ENCODE data around the gene MARVELD3.

Gene MARVELD3

DNA sequence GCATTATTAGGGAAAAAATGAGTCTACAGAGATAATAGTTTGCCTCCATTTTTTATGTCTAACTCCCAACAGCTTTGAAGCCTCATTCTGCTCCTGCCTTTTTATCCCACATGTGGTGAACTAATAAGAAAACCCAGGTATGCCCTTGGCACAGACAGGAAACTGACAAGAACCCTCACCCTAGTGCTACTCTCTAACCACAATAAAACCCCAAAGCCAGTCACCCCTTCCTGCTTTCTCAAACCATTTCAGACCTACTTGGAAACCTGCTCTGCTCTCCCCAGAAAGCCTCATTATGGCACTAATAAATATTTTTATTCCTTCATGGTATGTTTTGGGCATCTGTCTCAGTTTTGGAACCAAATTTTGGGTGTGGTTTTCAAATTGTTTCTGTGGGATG, 3.9 kb upstream of the MARVELD3 start:
- TF ChIP-seq, protein P1, sequence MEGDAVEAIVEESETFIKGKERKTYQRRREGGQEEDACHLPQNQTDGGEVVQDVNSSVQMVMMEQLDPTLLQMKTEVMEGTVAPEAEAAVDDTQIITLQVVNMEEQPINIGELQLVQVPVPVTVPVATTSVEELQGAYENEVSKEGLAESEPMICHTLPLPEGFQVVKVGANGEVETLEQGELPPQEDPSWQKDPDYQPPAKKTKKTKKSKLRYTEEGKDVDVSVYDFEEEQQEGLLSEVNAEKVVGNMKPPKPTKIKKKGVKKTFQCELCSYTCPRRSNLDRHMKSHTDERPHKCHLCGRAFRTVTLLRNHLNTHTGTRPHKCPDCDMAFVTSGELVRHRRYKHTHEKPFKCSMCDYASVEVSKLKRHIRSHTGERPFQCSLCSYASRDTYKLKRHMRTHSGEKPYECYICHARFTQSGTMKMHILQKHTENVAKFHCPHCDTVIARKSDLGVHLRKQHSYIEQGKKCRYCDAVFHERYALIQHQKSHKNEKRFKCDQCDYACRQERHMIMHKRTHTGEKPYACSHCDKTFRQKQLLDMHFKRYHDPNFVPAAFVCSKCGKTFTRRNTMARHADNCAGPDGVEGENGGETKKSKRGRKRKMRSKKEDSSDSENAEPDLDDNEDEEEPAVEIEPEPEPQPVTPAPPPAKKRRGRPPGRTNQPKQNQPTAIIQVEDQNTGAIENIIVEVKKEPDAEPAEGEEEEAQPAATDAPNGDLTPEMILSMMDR (IDR thresholded peaks at IDR 0.05): no peak

DNA sequence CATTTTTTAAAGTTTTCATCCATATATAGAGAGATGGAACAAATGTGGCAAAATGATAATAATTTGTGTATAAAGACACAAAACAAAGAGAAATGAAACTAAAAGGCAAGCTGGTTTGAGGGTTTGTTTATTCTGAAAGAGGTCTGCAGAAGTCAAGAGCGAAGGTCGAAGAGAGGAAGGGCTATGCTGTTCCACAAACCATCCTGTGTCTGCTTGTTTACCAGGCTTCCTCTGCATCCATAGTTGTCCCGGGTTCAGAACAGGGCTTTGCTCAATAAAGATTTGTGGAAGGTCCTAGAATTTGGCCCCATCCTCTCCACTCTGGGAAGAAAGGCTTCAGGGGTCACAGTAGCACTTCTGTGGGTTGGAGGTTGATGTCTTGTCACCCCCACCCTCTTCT, 2.4 kb upstream of the MARVELD3 start:
- TF ChIP-seq, protein P1 (IDR thresholded peaks at IDR 0.05): no peak

DNA sequence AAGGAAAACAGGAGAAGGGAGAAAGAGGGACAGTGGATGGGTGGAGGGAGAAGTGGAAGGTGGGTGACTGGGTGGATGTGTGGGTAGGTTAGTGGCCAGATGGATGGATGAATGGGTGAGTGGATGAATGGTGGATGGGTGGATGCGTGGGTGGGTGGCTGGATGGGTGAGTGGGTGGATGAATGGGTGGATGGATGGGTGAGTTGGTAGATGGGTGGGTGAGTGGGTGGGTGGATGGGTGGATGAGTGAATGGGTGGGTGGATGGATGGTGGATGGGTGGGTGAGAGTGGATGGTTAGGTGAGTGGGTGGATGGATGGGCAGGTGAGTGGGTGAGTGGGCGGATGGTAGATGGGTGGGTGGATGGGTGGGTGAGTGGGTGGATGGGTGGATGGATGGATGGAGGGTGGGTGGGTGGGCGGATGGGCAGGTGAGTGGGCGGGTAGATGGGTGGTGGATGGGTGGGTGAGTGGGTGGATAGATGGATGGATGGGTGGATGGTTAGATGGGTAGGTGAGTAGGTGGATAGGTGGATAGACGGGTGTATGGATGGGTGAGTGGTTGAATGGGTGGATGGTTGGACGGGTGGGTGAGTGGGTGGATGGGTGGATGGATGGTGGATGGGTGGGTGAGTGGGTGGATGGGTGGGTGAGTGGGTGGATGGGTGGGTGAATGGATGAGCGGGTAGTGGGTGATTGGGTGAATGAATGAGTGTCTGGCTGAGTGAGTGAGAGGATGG, 702 bp upstream of the MARVELD3 start:
- TF ChIP-seq, protein P1 (IDR thresholded peaks at IDR 0.05): no peak

DNA sequence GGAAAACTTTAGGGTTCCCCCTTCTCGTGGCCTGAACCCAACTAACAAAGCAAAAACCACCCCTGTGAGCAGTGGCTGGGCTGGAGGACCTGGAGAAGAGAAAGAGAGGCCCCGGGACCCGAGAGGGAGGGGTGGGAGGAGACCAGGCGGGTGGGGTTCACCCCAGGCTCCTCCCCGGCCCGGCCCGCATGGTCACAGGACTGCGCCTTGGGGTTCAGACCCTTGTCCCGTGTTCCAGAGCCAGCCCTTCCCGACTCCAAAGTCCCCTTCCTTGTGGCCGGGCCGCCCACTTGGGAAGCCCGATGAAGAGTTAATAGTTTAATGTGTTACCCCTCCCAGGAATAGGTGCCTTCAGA, 852 bp downstream of the MARVELD3 start:
- TF ChIP-seq, protein P1 (IDR thresholded peaks at IDR 0.05): no peak

DNA sequence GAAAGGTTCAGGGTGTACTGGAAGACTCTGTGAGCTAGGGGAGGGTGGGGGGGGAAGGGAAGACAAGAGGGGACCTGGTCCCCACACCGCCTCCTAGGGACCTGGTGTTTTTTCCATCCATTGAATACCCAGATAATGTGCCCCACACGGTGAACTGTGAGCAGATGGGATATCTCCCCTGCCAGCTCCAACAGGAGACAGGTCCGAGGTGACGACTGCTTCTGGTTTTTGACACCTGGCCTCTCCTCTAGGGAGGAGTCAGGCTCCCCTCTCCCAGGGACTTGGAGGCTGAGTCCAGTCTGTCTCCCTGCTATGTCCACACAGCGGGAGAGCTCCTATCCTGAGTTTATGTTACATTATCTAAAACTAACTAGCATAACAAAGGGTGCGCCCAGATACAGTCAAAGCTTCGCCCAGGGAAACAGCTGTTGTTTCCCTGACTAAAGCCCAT, 1.8 kb downstream of the MARVELD3 start:
- TF ChIP-seq, protein P1 (IDR thresholded peaks at IDR 0.05): no peak

DNA sequence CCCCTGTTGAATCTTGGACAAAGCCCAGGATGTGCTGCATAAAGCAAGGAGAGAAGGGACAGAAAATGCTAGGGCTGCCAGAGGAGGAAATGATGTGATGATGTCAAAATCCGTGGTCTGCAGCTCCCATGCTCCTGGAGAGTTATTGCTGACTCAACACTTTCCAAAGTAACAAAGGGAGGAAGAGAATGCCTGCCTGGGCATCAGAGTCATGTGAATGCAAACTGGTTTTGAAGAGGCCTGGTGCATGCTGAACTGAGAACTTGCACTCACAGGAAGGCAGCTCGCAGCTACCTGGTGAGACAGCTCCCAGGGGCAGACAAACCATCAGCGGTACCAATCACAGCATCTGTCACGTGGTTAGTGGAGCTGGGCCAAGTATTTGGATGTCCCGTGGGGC, 2.8 kb downstream of the MARVELD3 start:
- TF ChIP-seq, protein P1 (IDR thresholded peaks at IDR 0.05): no peak

DNA sequence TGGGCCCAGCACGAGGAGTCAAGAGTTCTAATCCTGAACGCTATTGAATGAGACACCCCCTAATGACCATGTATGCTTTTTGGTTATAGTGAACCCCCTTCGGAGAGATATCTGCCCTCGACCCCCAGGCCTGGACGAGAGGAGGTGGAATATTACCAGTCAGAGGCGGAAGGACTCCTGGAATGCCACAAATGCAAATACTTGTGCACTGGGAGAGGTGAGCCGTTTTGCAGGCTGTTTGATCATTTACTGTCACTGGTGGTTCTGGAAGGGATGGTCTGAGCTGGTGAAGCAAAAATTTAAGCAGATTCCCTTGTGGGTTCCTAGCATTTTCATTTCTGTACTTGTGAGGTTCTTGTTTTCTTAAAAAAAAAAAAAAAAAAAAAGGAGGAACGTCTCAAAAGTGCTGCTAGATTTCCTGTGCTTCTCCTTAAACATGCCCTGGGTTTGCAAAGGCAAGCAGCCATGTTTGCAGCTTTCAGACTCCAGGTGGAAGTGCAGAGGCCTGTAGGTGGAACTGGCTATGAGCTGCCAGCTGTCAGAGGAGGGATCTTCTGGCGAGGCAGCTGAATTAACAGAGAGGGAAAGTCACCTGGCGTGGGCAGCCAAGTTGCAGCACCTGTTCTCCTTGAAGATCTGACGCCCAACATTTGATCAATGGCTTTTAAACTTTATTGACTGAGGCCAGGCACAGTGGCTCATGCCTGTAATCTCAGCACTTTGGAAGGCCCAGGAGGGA, 3.5 kb downstream of the MARVELD3 start:
- TF ChIP-seq, protein P1 (IDR thresholded peaks at IDR 0.05): no peak
